HG02938 (cell line): ENCODE results near the gene FABP7.

Experiments
- ATAC-seq: cut with Tn5 transposase; IDR thresholded peaks from one replicate; pipeline ENCODE4 v1.9.1; 2021; ENCODE audit warnings: mild to moderate bottlenecking, moderate library complexity; ENCODE audit not compliant: unreplicated experiment

The FABP7 gene

GRCh38 chr6:122832459-122832858, 52.9 kb downstream of the FABP7 start:
- ATAC-seq, result no peak

DNA sequence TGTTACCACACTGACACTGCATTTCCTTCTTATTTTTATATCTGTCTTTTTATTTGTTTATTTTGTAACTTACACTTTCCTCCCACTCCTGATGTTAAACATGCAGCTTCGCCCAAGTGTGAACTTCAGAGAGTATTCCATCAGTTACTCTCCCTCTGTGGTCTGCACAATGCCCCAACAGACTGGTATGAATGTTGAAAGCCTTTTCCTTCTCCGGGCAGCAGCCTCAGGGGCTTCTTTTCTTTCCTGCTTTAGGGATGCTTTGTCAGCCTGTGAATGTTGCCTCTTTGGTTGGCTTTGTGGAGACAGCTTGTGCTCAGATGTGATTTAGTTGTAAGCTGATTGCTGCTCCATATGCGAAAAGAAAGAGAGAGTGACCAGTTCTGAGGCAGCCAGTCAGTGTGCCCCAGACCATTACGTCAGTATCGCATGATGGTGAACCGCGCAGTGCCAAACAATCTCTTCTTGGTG, 53.5 kb downstream of the FABP7 start:
- ATAC-seq, result no peak
